ENCODE measurements around the gene SLC38A1.

The SLC38A1 gene

DNA sequence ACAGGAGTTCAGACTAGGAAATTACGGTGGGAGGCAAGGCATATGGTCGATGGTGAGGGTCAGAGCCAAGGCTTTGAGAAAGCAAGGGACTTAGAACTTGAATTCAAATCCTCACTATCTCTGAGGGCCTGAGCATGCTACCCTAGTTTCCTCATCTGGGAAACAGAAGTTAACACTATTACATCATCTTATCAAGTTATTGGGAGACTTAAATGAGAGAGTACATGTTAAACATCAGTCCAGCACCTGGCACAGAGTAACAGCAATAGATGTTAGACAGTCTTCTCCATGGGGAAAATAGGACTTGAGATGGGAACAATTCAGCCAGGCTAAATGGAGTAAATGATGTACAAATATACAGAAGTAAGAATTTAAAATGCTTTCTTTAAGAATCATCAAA is 38.5 kb downstream of the SLC38A1 start:
- DNase-seq = no peak

DNA sequence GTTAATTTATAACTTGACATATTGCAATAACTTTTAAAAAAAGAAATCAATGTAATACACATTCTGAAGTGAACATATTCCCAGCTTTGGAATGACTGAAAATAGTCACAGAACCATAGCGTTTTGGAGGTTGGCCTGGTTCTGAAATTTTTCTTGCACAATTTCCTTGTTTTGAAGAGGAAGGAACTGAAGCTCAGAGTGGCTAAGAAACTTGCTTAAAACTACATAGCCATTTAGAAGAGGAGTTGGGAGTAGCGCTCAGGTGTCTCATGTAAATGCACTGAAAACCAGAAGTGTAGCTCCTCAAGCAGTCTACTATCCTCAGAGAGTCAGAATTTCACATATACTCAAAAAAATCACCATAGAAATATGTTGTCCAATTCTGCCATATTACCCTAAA is 41.2 kb downstream of the SLC38A1 start:
- no peak for DNase-seq

- DNase-seq = no peak
These were observed 44.5 kb downstream of the SLC38A1 start for GRCh38 chr12:46224386-46224785.

DNA sequence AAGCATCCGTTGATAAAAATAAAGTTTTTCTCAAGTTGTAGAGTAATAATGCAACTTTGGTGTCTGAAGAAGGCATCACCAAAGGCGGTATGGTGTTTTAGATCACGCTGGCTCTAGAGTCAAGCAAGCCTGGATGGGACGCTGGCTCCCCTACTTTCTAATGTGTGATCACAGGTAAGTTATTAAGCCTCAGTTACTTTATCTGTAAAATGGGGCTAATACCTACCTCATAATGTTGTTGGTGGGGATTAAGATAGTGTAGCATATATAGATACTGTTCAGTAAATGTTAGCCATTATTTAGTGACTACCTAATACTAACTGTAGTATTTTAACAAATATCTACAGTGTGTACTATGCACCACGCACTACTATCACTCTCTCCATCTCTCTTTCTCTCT is 45.8 kb downstream of the SLC38A1 start:
- DNase-seq = no peak

- no peak for DNase-seq
These were observed 46.2 kb downstream of the SLC38A1 start for GRCh38 chr12:46222636-46223035.

DNA sequence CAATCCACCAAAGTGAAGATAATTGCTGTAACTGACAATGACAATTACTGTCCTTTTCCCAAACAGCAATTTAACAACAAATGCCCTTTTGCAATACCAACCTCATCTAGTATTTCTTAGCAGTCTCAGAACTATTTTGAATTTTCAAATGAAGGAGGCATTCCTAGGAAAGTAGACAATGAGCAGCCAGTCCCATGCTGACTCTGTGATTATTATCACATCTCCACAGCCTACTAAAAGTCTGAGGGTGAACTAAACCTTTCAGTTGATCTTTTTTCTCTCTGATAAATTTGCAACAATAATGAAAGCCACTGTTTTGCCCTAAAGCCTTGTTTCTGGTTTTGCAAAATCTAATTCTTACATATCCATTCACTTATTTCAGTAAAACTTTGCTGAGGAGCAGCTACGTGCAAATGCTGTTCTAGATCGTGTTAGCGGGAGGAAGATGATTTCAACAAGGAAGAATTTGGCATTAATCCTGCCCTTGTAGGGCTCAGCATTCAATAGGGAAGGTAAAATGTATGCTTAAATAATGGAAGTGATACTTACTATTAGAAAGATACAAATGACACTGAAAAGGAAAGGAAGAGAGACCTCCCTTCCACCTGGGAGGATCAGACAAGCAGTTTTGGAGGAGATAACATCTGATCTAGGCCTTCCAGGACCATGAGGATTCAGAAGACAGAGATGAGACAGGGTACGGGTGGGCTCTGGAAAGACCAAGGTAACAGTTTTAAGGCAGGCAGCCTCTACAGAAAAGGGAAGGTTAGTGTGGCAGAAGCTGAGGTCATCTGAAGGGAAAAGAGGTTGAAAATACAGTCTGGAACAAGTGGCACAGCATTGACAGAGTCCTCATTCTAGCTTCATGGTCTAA is 47.4 kb downstream of the SLC38A1 start:
- no peak for DNase-seq

- DNase-seq = peak; percentile 52 to 80
These were observed 48.8 kb downstream of the SLC38A1 start for GRCh38 chr12:46219877-46220655.

- DNase-seq = no peak
These were observed 49.5 kb downstream of the SLC38A1 start for GRCh38 chr12:46219132-46219876.

DNA sequence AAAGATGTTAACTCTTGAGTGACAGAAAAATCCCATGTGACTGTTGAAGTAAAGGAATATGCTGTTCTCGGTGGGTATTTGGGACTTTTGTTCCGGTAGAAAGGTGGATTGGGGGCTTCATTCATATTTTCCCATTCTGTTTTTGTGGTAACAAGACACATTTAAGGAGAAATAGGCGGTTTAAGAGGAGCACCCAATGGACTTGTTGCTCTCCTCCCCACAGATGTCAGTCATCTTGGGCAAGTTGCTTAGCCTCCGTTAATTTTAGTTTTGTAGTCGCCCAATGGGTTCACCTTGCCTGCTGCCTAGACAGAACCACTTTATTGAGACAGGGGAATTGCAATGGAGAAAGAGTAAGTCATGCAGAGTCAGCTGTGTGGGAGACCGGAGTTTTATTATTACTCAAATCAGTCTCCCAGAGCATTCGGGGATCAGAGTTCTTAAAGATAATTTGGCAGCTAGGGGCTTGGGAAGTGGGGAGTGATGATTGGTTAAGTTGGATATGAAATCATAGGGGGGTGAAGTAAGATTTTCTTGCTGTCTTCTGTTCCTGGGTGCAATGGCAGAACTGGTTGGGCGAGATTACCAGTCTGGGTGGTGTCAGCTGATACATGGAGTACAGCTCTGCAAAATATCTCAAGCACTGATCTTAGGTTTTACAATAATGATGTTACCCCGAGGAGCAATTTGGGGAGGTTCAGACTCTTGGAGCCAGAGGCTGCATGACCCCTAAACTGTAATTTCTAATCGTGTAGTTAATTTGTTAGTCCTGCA is 50.3 kb downstream of the SLC38A1 start:
- DNase-seq = no peak

DNA sequence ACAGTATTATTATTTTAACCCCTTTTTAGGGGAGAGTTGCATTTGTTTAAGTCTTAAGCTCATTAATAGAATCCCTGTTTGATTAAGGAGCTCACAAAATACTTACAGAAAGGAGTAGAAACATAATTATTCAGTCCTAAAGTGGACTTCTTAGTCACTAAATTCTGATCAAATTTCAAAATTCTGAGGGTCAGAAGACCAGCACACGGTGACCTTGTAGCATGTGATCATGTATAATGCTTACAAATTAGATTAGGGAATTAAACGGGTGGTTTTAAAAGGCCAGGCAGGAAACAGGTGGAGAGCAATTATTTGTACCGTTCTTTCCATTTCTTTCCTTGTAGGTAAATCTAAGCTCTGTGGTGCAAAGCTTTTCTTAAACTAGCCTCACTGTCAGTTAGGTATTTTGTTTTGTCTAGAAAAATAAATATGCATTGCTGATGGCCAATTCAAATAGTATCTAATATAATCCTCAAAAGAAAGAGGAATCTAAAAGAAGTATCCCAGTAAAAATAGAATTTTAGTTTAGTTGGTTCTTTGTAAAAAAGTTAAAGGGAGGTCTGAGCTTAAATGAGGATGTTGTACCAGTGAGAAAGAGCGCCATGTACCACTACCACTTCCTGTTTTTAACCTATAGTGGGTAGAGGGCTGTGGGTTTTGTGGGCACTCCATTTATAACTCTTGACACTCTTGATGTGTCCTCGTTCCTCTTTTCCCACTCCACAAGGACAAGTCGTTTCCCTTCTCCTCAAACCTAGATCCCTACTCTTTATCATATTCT is 51.1 kb downstream of the SLC38A1 start:
- DNase-seq = peak in 1 of 2 experiments; percentile 49

DNA sequence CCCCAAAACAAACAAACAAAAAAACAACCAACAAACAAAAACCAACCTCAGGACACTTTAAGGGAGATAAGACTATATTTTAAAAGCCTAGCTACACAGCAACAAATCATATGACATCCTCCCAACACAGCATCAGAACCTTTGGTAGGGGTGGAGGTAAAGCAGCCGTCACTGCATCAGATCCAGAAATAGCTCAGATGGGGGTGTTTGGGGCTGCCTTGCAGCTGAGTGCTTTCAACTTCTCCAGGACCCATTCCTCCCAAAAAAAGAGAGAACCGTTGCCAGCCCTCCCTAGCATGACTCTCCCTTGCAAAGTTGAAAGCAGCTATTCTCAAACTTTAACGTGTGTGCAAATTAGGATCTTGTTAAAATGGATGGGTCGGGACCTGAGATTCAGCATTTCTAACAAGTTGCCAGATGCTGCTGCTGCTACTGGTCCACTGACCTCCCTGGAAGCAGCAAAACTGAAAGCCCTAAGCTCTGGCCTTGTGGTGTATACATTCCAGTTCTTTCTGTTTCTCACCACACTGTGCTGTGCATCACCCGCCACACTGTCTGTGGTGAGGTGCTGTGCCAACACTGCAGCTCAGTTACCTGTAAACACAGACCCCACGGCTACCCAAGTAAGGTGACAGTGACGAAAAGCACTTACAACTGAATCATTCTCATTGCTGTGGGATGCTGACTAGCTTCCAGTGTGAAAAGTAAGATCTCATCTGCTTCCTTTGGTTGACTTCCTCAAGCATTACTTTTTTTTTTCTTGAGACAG is 54.0 kb downstream of the SLC38A1 start:
- DNase-seq = peak; percentile 52 to 80

DNA sequence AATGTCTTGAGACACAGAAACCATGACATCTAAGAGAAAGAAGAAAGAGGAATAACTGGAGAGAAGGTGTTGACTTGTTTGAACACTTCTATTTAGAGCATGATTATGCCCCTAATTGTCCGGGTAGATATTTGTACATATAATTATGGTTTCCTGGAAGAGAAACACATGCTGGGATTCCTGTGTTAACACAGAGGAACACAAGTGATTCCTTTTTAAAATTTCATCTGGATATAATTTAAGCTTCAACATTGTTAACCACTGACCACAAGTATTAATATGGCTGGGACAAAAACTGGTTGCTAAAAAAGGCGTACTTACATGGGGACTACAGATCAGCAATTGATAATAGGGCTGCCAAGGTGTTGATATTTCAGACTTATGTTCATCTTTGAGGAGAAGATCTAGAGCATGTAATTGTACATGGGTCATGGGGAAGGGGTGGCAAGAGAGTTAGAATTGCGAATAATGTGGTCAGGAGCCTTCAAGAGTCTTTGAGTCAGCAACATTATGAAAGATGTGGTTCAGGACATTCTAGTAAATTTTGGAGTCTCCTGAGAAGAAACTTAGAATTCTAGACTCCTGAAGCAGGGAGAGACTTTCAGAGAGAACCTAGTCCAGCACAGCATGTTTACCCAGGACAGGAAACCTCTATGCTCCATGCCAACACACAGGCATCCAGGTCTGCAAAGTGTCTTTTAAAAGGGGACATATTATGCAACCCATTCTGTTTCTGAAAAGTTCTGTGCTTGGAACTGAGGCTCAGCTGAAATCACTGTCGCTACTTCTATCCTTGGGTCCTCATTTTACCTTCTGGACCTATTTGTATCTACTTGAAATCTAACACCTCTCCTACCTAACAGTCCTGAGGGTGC is 56.5 kb downstream of the SLC38A1 start:
- no peak for DNase-seq

GRCh38 chr12:46210873-46211439 is 57.9 kb downstream of the SLC38A1 start:
- DNase-seq = no peak

GRCh38 chr12:46209914-46210872 is 58.6 kb downstream of the SLC38A1 start:
- peak; percentile 65 to 85 for DNase-seq

GRCh38 chr12:46209170-46209569 is 59.7 kb downstream of the SLC38A1 start:
- no peak for DNase-seq

DNA sequence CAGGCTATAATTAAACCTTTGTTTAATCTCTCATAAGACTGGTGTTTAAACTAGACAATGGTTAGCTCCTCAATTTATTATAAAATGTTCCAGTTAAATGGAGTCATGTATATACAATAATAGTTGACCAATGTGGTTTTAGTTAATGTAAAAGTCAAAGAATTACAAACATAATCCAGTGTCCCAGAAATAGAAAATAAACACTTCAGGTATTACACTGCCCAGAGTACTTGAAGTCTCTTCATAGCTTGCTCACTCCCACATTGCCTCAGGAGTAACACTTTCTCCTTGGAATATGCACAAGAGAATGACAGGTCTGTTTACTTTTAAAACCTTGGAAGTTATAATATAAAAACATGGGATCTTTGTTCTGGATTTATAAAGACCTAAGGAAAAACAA is 60.5 kb downstream of the SLC38A1 start:
- DNase-seq = no peak

DNA sequence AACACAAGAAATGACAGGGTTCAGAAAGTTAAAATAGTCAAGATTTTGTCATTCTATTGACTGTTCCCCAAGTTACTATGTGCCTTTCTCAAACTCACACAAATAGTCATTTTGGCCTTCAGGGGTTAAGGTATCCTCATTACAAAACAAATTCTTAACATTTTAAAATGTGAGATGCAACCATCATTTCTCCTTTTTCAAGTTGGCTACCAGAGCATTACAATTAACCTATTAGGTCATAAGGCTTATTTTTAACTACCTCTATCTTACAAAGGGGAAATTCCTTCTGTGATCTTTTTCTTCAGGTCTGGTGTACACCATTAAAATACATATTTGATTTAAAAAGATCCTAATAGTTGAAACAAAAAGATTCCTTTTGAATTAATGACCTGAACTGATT is 61.2 kb downstream of the SLC38A1 start:
- DNase-seq = no peak

DNA sequence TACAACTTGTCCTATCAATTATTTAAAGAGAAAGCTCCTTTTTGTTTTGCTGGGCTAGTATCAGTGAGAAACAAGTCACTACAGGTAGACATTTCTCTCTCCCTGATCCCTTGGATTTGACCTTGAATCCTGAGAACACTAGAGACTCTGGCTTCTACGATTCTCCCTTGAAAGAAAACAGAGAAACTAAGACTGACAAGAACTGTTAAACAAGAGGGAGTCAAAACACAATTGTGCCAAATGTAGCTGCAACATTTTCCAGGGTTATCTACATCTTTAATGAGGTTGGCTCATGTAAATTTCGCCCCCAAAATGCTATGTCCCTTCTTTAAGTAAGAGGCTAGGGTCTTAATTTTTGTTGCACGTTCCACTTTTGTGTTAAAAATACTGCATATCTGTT is 62.4 kb downstream of the SLC38A1 start:
- no peak for DNase-seq
